WTC11 (cell line): ENCODE data around the gene FSD2.
"Not testable (repeated sequence)": the region's sequence is repeated elsewhere in the genome, so short reads cannot be mapped to it uniquely, and the experiment has no call there.

ENCODE experiments used
- CREM ChIP-seq: sonication (generic); formaldehyde crosslinking; IDR thresholded peaks from 2 replicates; pipeline ENCODE4 v1.8.1; 2022; ENCODE audit warnings: mild to moderate bottlenecking, missing genetic modification reagents, moderate library complexity
- IRF2 ChIP-seq: sonication (generic); formaldehyde crosslinking; IDR thresholded peaks from 2 replicates; pipeline ENCODE4 v1.8.0; 2022; ENCODE audit warnings: low read depth, missing genetic modification reagents, borderline replicate concordance
- NR2C2 ChIP-seq: sonication (generic); formaldehyde crosslinking; IDR thresholded peaks from 2 replicates; pipeline ENCODE4 v1.8.0; 2022; ENCODE audit warnings: mild to moderate bottlenecking, missing genetic modification reagents
- NR3C1 ChIP-seq: sonication (generic); formaldehyde crosslinking; conservative IDR thresholded peaks from 2 replicates; pipeline ENCODE4 v1.8.1; 2023; ENCODE audit warnings: low read depth, mild to moderate bottlenecking, missing genetic modification reagents
- ZNF219 ChIP-seq: sonication (generic); formaldehyde crosslinking; IDR thresholded peaks from 2 replicates; pipeline ENCODE4 v1.8.0; 2023; ENCODE audit warnings: missing genetic modification reagents, mild to moderate bottlenecking, borderline replicate concordance
- ZNF263 ChIP-seq: sonication (generic); formaldehyde crosslinking; IDR thresholded peaks from 2 replicates; pipeline ENCODE4 v1.8.1; 2022; ENCODE audit warnings: low read depth, mild to moderate bottlenecking, moderate library complexity, missing genetic modification reagents
- TF ChIP-seq, protein P1 (sequence below): fragments of 200-600 bp; IDR thresholded peaks from 2 replicates; pipeline ENCODE4 v1.8.0; 2022; ENCODE audit warnings: antibody characterized with exemption
- TF ChIP-seq, protein P2 (sequence below): sonication (generic); formaldehyde crosslinking; IDR thresholded peaks from 2 replicates; pipeline ENCODE4 v1.8.1; 2023; ENCODE audit warnings: mild to moderate bottlenecking, missing genetic modification reagents, moderate library complexity
- TF ChIP-seq, protein P3 (sequence below): sonication (generic); formaldehyde crosslinking; IDR thresholded peaks from 2 replicates; pipeline ENCODE4 v1.8.0; 2022; ENCODE audit warnings: mild to moderate bottlenecking, missing genetic modification reagents
- TF ChIP-seq, protein P4 (sequence below): sonication (generic); formaldehyde crosslinking; IDR thresholded peaks from 2 replicates; pipeline ENCODE4 v1.8.1; 2023; ENCODE audit warnings: mild to moderate bottlenecking, missing genetic modification reagents
- TF ChIP-seq, protein P5 (sequence below): sonication (generic); formaldehyde crosslinking; IDR thresholded peaks from 2 replicates; pipeline ENCODE4 v1.8.0; 2022; ENCODE audit warnings: mild to moderate bottlenecking, missing genetic modification reagents
- TF ChIP-seq, protein P6 (sequence below): fragments of 250-450 bp; sonication (Bioruptor Pico); IDR thresholded peaks from 2 replicates; pipeline ENCODE4 v2.1.2; 2022; ENCODE audit warnings: mild to moderate bottlenecking, moderate library complexity
- TF ChIP-seq, protein P7 (sequence below): sonication (generic); formaldehyde crosslinking; IDR thresholded peaks from 2 replicates; pipeline ENCODE4 v1.8.1; 2023; ENCODE audit warnings: mild to moderate bottlenecking, missing genetic modification reagents

DNA sequence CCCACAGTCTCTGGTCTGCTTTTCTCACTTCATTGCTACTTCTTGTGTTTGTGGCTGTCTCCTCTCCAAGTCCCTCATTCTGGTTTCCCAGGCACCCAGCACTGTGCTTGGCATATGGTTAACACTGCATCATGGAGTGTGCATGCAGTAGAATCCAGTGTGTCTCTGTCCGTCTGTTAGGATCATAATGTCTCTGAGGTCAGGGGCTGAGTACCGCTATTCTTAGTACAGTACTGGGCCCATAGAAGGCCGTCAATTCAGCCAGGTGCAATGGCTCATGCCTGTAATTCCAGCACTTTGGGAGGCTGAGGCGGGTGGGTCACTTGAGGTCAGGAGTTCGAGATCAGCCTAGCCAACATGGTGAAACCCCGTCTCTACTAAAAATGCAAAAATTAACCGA lies 39.7 kb downstream of the FSD2 start:
- TF ChIP-seq, protein P1, sequence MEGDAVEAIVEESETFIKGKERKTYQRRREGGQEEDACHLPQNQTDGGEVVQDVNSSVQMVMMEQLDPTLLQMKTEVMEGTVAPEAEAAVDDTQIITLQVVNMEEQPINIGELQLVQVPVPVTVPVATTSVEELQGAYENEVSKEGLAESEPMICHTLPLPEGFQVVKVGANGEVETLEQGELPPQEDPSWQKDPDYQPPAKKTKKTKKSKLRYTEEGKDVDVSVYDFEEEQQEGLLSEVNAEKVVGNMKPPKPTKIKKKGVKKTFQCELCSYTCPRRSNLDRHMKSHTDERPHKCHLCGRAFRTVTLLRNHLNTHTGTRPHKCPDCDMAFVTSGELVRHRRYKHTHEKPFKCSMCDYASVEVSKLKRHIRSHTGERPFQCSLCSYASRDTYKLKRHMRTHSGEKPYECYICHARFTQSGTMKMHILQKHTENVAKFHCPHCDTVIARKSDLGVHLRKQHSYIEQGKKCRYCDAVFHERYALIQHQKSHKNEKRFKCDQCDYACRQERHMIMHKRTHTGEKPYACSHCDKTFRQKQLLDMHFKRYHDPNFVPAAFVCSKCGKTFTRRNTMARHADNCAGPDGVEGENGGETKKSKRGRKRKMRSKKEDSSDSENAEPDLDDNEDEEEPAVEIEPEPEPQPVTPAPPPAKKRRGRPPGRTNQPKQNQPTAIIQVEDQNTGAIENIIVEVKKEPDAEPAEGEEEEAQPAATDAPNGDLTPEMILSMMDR: not testable (repeated sequence)
- not testable (repeated sequence) for TF ChIP-seq ZNF219 (CRISPR knock-in tag); CREM; IRF2 (CRISPR knock-in tag); NR3C1 (CRISPR knock-in tag); NR2C2; ZNF263 (CRISPR knock-in tag)
- TF ChIP-seq, protein P2, sequence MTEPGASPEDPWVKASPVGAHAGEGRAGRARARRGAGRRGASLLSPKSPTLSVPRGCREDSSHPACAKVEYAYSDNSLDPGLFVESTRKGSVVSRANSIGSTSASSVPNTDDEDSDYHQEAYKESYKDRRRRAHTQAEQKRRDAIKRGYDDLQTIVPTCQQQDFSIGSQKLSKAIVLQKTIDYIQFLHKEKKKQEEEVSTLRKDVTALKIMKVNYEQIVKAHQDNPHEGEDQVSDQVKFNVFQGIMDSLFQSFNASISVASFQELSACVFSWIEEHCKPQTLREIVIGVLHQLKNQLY (CRISPR knock-in tag): not testable (repeated sequence)
- TF ChIP-seq, protein P3, sequence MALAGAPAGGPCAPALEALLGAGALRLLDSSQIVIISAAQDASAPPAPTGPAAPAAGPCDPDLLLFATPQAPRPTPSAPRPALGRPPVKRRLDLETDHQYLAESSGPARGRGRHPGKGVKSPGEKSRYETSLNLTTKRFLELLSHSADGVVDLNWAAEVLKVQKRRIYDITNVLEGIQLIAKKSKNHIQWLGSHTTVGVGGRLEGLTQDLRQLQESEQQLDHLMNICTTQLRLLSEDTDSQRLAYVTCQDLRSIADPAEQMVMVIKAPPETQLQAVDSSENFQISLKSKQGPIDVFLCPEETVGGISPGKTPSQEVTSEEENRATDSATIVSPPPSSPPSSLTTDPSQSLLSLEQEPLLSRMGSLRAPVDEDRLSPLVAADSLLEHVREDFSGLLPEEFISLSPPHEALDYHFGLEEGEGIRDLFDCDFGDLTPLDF (CRISPR knock-in tag): not testable (repeated sequence)
- TF ChIP-seq, protein P4, sequence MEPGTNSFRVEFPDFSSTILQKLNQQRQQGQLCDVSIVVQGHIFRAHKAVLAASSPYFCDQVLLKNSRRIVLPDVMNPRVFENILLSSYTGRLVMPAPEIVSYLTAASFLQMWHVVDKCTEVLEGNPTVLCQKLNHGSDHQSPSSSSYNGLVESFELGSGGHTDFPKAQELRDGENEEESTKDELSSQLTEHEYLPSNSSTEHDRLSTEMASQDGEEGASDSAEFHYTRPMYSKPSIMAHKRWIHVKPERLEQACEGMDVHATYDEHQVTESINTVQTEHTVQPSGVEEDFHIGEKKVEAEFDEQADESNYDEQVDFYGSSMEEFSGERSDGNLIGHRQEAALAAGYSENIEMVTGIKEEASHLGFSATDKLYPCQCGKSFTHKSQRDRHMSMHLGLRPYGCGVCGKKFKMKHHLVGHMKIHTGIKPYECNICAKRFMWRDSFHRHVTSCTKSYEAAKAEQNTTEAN: not testable (repeated sequence)
- TF ChIP-seq, protein P5, sequence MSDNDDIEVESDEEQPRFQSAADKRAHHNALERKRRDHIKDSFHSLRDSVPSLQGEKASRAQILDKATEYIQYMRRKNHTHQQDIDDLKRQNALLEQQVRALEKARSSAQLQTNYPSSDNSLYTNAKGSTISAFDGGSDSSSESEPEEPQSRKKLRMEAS (CRISPR knock-in tag): not testable (repeated sequence)
- TF ChIP-seq, protein P6, sequence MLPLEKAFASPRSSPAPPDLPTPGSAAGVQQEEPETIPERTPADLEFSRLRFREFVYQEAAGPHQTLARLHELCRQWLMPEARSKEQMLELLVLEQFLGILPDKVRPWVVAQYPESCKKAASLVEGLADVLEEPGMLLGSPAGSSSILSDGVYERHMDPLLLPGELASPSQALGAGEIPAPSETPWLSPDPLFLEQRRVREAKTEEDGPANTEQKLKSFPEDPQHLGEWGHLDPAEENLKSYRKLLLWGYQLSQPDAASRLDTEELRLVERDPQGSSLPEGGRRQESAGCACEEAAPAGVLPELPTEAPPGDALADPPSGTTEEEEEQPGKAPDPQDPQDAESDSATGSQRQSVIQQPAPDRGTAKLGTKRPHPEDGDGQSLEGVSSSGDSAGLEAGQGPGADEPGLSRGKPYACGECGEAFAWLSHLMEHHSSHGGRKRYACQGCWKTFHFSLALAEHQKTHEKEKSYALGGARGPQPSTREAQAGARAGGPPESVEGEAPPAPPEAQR (CRISPR knock-in tag): not testable (repeated sequence)
- TF ChIP-seq, protein P7, sequence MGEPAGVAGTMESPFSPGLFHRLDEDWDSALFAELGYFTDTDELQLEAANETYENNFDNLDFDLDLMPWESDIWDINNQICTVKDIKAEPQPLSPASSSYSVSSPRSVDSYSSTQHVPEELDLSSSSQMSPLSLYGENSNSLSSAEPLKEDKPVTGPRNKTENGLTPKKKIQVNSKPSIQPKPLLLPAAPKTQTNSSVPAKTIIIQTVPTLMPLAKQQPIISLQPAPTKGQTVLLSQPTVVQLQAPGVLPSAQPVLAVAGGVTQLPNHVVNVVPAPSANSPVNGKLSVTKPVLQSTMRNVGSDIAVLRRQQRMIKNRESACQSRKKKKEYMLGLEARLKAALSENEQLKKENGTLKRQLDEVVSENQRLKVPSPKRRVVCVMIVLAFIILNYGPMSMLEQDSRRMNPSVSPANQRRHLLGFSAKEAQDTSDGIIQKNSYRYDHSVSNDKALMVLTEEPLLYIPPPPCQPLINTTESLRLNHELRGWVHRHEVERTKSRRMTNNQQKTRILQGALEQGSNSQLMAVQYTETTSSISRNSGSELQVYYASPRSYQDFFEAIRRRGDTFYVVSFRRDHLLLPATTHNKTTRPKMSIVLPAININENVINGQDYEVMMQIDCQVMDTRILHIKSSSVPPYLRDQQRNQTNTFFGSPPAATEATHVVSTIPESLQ: not testable (repeated sequence)
